BLaER1 (cell line): ENCODE results near the gene KIAA1755.

Experiments
- H3K27ac ChIP-seq: shearing (Covaris generic); formaldehyde crosslinking; 2 replicates; pipeline ENCODE4 v1.8.1; 2022
- H3K27me3 ChIP-seq: shearing (Covaris generic); formaldehyde crosslinking; 2 replicates; pipeline ENCODE4 v1.8.1; 2022
- H3K36me3 ChIP-seq: shearing (Covaris generic); formaldehyde crosslinking; 2 replicates; pipeline ENCODE4 v1.8.1; 2022
- H3K4me1 ChIP-seq: shearing (Covaris generic); formaldehyde crosslinking; 2 replicates; pipeline ENCODE4 v1.8.1; 2022
- H3K4me2 ChIP-seq: shearing (Covaris generic); formaldehyde crosslinking; 2 replicates; pipeline ENCODE4 v1.8.1; 2022
- H3K4me3 ChIP-seq: shearing (Covaris generic); formaldehyde crosslinking; 2 replicates; pipeline ENCODE4 v1.8.1; 2022
- H3K9ac ChIP-seq: shearing (Covaris generic); formaldehyde crosslinking; 2 replicates; pipeline ENCODE4 v1.8.1; 2022
- H3K9me3 ChIP-seq: shearing (Covaris generic); formaldehyde crosslinking; 2 replicates; pipeline ENCODE4 v1.8.1; 2022
- H4K20me1 ChIP-seq: shearing (Covaris generic); formaldehyde crosslinking; 2 replicates; pipeline ENCODE4 v1.8.1; 2022
- Cebpa-rat ChIP-seq: shearing (Covaris generic); IDR thresholded peaks from 2 replicates; pipeline ENCODE4 v1.8.1; 2022

KIAA1755 gene

DNA sequence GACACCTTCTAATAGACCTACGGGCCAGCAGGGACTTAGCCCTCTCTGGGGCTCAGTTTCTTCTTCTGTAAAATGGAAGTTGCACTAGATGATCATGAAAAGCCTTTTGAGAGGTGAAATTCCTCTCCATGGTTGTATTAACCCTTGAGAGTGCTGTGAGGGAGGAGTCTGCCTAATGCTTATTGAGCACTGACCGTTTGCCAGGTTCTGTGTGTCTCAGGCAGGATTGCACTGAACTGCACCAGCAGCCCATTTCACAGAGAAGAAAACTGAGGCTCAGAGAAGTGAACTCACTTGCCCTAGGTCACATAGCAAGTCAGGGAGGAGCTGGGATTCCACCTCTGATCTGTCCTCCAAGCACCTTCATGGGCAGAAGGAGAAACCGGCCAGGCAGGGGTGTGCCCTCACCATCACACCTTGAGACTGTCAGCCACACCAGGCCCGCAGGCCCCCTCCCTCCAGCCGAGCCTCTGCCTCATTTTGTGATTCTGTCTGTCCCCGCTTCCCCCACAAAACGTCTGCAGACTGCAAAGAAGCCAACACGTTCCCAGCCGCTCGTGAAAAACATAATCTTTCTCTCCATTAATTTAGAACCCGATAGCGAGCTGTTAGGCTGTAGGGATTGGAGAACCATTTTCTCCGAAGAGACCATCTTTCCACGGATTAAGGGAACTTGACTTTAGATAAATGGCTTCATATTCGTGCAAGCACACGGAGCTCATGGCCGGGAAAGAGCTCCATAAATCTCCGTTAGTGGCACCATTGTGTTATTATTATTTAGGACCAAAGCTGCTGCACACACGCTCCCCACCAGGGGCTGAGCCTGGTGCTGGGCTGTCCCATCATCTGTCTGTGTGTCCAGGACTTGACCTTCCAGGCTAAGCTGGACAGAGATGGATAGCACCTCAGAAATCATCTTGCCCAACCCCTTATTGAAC lies 46.0 kb downstream of the KIAA1755 start:
- no peak overlapping the region for H3K9ac ChIP-seq
- no peaks in the 10 kb centered on the region for H3K27me3 ChIP-seq
- no peaks in the 10 kb centered on the region for H3K9me3 ChIP-seq
- H3K36me3 ChIP-seq, result no peaks in the 10 kb centered on the region
- H3K27ac ChIP-seq, result no peak overlapping the region
- no peak overlapping the region for H3K4me2 ChIP-seq
- no peaks in the 10 kb centered on the region for H3K4me1 ChIP-seq
- TF ChIP-seq Cebpa-rat, result no peak
- no peak overlapping the region for H3K4me3 ChIP-seq
- no peaks in the 10 kb centered on the region for H4K20me1 ChIP-seq

DNA sequence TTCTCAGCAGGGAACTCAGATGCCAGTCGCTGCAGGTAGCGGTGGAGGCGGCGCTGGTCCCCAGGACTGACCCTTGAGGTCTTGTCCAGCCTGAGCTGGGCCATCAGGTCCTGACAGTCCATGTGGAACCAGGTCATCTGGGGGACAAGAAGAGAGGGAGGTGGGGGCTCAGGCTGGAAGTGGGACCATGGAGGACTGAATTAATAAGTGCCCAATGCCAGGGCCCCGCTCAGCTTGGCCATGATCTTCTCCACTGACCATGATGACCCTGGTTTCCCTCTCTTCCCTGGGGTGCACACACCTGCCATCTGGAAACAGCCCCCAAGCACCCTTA lies 47.0 kb downstream of the KIAA1755 start:
- H3K27me3 ChIP-seq, result no peaks in the 10 kb centered on the region
- no peak overlapping the region for H3K9ac ChIP-seq
- H3K9me3 ChIP-seq, result no peaks in the 10 kb centered on the region
- no peaks in the 10 kb centered on the region for H3K4me1 ChIP-seq
- H4K20me1 ChIP-seq, result no peaks in the 10 kb centered on the region
- TF ChIP-seq Cebpa-rat, result no peak
- no peaks in the 10 kb centered on the region for H3K36me3 ChIP-seq
- H3K4me2 ChIP-seq, result no peak overlapping the region
- H3K27ac ChIP-seq, result no peak overlapping the region
- no peak overlapping the region for H3K4me3 ChIP-seq

DNA sequence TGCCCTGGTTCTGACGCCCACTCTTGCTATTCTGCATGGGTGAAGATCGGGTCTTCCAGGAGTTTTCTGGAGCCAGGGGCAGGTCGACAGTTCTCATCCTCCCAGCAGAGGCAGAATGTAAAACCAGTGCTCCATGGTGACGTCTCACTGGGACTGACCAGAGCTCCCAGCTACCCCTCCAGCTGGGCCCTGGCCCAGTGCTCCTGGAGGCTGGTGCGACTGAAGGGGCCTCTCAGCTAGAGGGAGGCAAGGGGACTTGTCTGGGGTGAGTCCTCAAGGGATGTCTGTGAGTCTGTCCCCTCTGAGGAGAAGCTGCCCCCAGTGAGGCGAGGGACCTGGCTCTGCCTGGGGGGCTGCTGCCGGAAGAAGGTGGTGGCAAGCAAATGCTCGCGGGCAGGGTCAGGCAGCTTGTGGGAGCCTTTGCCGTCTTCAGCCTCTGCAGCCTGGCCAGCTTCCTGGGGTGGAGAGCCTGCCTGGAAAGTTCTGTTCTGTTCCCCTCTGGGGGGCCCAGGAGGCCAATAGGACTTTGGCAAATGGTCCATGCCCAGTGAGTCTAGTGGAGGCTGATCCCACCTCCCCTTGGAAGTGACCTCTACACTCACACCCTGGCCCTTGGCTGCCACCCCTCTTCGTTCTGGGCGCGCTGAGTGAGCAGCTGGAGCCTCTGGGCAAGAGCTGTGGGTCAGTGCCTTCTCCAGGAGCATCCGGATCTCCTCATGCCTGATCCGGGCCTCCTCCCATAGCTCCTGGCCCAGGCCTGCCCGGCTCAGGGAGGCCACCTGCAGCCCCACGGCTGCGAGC lies 47.5 kb downstream of the KIAA1755 start:
- no peak overlapping the region for H3K9ac ChIP-seq
- no peak for TF ChIP-seq Cebpa-rat
- no peaks in the 10 kb centered on the region for H4K20me1 ChIP-seq
- no peaks in the 10 kb centered on the region for H3K4me1 ChIP-seq
- no peaks in the 10 kb centered on the region for H3K9me3 ChIP-seq
- no peak overlapping the region for H3K4me3 ChIP-seq
- H3K36me3 ChIP-seq, result no peaks in the 10 kb centered on the region
- H3K27ac ChIP-seq, result no peak overlapping the region
- no peak overlapping the region for H3K4me2 ChIP-seq
- H3K27me3 ChIP-seq, result no peaks in the 10 kb centered on the region

DNA sequence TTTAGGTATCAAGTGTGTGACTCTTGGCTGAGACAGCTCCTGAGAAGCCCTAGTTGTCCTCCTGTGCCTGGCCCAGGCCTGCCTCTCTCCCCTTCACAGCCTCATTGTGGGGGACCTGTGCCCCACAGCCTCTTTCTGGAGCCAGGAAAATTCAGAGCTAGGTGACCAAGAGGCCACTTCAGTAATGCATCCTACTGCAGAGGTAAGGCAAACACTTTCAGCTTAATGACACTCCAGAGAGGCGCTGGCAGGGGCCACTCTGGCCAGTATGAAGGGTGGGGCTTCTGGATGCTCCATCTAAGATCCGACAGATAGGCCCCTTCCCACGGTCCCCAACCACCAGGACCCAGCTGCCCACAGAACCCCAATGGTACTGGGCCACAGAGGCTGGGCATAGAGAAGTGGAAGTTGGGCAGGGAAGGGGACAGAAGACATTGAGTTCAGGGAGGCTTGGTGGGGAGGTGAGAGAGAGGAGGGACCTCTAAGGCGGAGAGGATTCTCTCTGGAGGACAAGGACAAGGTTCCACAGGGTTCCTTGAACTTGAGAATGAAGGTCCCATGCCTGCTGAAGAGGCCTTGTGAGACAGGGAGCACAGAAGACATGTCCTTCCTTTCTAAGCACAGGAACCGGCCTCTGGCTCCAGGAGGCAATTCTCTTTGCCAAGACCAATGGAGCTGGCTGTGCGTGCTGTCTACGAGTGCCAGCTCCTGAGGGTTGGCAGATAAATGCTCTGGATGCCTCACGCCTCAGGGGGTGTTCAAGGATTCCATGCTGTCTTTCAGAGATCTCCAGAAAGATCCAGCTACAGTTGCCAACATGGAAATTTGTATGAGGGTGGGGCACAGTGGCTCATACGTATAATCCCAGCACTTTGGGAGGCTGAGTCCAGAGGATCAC lies 49.1 kb downstream of the KIAA1755 start:
- H3K27me3 ChIP-seq, result no peaks in the 10 kb centered on the region
- H3K27ac ChIP-seq, result no peak overlapping the region
- no peak for TF ChIP-seq Cebpa-rat
- no peak overlapping the region for H3K4me2 ChIP-seq
- H4K20me1 ChIP-seq, result no peaks in the 10 kb centered on the region
- H3K4me3 ChIP-seq, result no peak overlapping the region
- no peaks in the 10 kb centered on the region for H3K9me3 ChIP-seq
- H3K9ac ChIP-seq, result no peak overlapping the region
- no peaks in the 10 kb centered on the region for H3K4me1 ChIP-seq
- no peaks in the 10 kb centered on the region for H3K36me3 ChIP-seq

DNA sequence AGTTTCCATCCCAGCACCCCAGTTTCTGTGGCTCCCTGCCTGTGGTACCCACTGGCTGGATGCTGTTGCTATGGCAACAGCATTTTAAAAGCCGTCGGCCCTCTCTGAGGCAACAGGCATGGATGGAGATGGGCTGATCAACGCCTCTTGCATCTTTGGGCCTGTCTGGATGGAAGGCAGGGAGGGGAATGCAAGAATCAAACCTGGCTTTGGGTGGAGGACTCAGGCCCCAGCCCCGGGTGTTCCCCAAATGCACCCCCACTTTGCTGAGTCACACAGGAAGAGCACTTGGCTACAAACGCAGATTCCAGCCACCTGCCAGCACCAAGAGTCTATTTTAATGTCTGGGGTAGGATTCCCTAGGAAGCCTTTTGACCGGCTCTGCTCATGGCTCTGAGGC lies 49.8 kb downstream of the KIAA1755 start:
- no peak for TF ChIP-seq Cebpa-rat
- H3K9me3 ChIP-seq, result no peaks in the 10 kb centered on the region
- no peak overlapping the region for H3K4me2 ChIP-seq
- H3K27ac ChIP-seq, result no peak overlapping the region
- H3K4me1 ChIP-seq, result no peaks in the 10 kb centered on the region
- H3K9ac ChIP-seq, result no peak overlapping the region
- H3K27me3 ChIP-seq, result no peaks in the 10 kb centered on the region
- H3K4me3 ChIP-seq, result no peak overlapping the region
- no peaks in the 10 kb centered on the region for H4K20me1 ChIP-seq
- no peaks in the 10 kb centered on the region for H3K36me3 ChIP-seq

DNA sequence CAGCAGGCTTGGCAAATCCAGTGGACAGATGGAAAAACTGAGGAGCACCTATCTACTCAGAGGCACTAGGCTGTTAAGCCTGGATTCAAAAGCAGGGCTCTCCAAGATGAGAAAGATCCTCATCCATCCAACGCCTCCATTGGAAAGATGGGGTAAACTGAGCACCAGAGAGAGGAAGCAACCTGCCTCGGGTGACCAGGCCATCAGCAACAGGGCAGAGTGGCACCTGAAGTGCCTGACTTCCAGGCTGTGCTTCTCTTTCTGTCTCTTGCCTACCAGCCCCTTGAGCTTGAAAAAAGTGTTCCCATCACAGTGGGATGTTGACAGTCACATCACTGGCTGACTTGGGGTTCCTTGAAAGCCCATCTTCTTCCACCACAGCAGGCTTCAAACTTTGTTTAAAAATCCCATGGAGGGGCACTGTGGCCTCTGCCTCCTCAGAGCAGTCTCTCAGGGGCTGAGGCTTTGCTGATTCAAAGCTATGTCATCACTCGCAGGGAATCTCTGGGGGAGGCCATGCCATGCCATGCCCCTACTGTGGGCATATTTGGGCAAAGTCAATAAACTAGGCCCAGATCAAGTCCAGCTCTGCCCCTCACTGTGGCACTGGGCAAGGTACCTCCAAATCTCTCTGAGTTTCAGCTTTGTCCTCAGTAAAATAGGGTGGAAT lies 50.7 kb downstream of the KIAA1755 start:
- H3K36me3 ChIP-seq, result no peaks in the 10 kb centered on the region
- H3K27me3 ChIP-seq, result no peaks in the 10 kb centered on the region
- no peaks in the 10 kb centered on the region for H3K9me3 ChIP-seq
- no peak overlapping the region for H3K4me3 ChIP-seq
- H3K4me2 ChIP-seq, result no peak overlapping the region
- no peaks in the 10 kb centered on the region for H3K4me1 ChIP-seq
- no peak for TF ChIP-seq Cebpa-rat
- H3K9ac ChIP-seq, result no peak overlapping the region
- H3K27ac ChIP-seq, result no peak overlapping the region
- H4K20me1 ChIP-seq, result no peaks in the 10 kb centered on the region

DNA sequence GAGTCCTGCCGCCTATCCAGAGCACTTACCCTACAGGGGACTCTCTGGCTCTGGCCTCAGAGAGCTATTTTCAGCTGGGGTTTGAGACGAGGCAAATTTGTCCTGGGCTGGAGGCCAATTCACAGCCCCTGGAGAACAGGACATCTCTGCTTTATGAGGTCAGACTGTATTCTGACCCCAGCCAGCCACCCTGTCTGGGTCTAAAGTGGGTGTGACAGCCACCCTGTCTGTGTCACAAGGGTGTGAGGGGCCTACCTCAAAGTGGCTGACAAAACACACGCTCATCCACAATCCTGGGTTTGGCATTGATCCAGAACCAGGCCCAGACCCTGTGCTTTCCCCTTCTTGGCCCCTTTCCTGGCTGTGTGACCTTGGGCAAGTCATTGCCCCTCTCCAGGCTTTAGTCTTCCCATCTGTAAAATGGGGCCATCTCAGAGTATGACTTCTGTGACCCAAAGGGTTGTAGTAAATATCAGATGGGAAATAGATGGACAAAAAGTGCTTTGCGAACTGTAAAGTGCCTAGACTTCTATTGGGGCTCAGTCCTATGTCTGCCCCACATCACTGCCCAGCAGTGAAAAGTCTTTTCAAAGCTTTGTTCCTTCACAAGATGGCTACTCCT lies 51.4 kb downstream of the KIAA1755 start:
- Histone ChIP-seq H3K27me3 (no peaks in the 10 kb centered on the region), H3K4me3 (no peak overlapping the region), H3K27ac (no peak overlapping the region), H4K20me1 (no peaks in the 10 kb centered on the region), H3K9ac (no peak overlapping the region), H3K4me1 (no peaks in the 10 kb centered on the region), H3K9me3 (no peaks in the 10 kb centered on the region), H3K4me2 (no peak overlapping the region), H3K36me3 (no peaks in the 10 kb centered on the region)
- TF ChIP-seq Cebpa-rat, result no peak

DNA sequence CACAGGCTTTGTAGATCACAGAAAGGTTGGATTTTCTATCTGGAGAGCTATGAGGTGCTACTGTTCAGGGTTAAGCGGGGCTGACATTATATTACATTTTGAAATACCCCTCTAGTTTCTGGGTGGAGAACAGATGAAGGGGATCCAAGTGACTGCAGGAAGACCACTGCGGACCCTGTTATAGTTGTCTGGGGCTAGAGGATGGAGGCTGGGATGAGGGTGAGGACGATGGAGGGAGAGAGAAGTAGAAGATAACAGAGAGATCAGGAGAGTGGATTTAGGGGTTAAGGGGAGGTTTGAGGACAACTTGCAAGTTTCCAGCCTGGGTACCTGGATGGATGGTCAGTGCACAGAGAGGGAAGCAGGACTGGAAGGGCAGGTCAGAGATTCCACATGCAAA lies 52.0 kb downstream of the KIAA1755 start:
- no peak overlapping the region for H3K9ac ChIP-seq
- no peaks in the 10 kb centered on the region for H3K27me3 ChIP-seq
- H3K9me3 ChIP-seq, result no peaks in the 10 kb centered on the region
- no peak overlapping the region for H3K4me2 ChIP-seq
- H3K36me3 ChIP-seq, result no peaks in the 10 kb centered on the region
- H3K27ac ChIP-seq, result no peak overlapping the region
- no peak for TF ChIP-seq Cebpa-rat
- no peak overlapping the region for H3K4me3 ChIP-seq
- no peaks in the 10 kb centered on the region for H4K20me1 ChIP-seq
- H3K4me1 ChIP-seq, result no peaks in the 10 kb centered on the region

DNA sequence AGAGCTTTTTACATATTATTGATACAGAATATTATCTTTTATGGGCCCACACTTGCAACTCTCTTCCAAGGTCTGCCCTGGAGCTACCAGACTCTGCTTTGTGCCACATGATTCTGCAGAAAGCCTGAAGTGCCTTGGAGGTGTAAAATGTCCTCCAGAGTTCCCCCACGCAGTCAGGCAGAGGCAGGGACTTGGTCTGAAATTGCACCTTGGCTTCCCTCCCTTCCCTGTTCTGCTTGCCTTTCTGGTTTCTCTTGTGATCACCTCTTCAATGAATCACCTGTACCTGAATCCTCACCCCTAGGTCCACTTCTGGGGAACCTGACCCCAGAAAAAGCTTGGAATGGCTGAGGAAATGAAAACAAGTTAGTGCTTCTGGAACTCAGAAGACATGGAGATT lies 52.4 kb downstream of the KIAA1755 start:
- Histone ChIP-seq H3K9me3 (no peaks in the 10 kb centered on the region), H3K4me1 (no peaks in the 10 kb centered on the region), H3K4me2 (no peak overlapping the region), H4K20me1 (no peaks in the 10 kb centered on the region), H3K27ac (no peak overlapping the region), H3K9ac (no peak overlapping the region), H3K36me3 (no peaks in the 10 kb centered on the region), H3K4me3 (no peak overlapping the region), H3K27me3 (no peaks in the 10 kb centered on the region)
- no peak for TF ChIP-seq Cebpa-rat
